Keratinocyte (primary cell): ENCODE results near the gene ATXN8OS. TPM values are rescaled to one million over a fixed set of nuclear protein-coding genes. Genes with fewer than 3 reads are reported as not detected.

ENCODE experiments used
- DNase-seq: peaks from one replicate; pipeline ENCODE4 v3.0.0-alpha.2; 2011; ENCODE audit warnings: low read depth, missing footprints, low spot score
- FAIRE-seq: peaks from 2 replicates; lab custom pipeline; 2011; peaks lifted over from hg19 to GRCh38; lab: Jason Lieb, UNC
- H2AFZ ChIP-seq: 2 replicates; pipeline ENCODE4 v1.6.0; 2012; ENCODE audit warnings: low read length, control low read depth, inconsistent platforms; ENCODE audit not compliant: control insufficient read depth
- H3K27ac ChIP-seq: 2 replicates; pipeline ENCODE4 v1.5.1; 2011; ENCODE audit warnings: low read length; ENCODE audit not compliant: control insufficient read depth, insufficient read depth
- H3K27me3 ChIP-seq: 3 replicates; pipeline ENCODE4 v1.6.0; 2011; ENCODE audit warnings: low read length; ENCODE audit not compliant: control insufficient read depth, insufficient read depth; ENCODE audit errors: extremely low read depth
- H3K36me3 ChIP-seq, 2 experiments: 2 replicates in 1 of 2; 3 replicates in 1 of 2; pipeline ENCODE4 v1.5.1; 2011; ENCODE audit warnings: low read length in 2 of 2, mild to moderate bottlenecking in 1 of 2; ENCODE audit not compliant: control insufficient read depth in 2 of 2, insufficient read depth in 2 of 2; ENCODE audit errors: extremely low read depth in 1 of 2
- H3K4me1 ChIP-seq: 3 replicates; pipeline ENCODE4 v1.5.1; 2011; ENCODE audit warnings: low read length; ENCODE audit not compliant: control insufficient read depth, insufficient read depth; ENCODE audit errors: extremely low read depth
- H3K4me2 ChIP-seq: 3 replicates; pipeline ENCODE4 v1.6.0; 2011; ENCODE audit warnings: low read depth, low read length; ENCODE audit not compliant: control insufficient read depth, insufficient read depth; ENCODE audit errors: extremely low read depth
- H3K4me3 ChIP-seq, 3 experiments: fragments of 200-600 bp in 1 of 3; sonication (generic) in 1 of 3; 2 replicates in 2 of 3; 3 replicates in 1 of 3; pipeline ENCODE4 v1.5.1; 2011 to 2016; ENCODE audit warnings: low read length in 3 of 3, mild to moderate bottlenecking in 3 of 3, control low read depth in 2 of 3, inconsistent platforms in 1 of 3, low read depth in 1 of 3, mixed read lengths in 1 of 3, mixed run types in 1 of 3, moderate library complexity in 1 of 3; ENCODE audit not compliant: control insufficient read depth in 2 of 3, insufficient read depth in 2 of 3; ENCODE audit errors: extremely low read depth in 1 of 3
- H3K79me2 ChIP-seq: 2 replicates; pipeline ENCODE4 v1.6.0; 2012; ENCODE audit warnings: low read length; ENCODE audit not compliant: control insufficient read depth, insufficient read depth
- H3K9ac ChIP-seq: 3 replicates; pipeline ENCODE4 v1.6.0; 2011; ENCODE audit warnings: low read length; ENCODE audit not compliant: control insufficient read depth, insufficient read depth; ENCODE audit errors: extremely low read depth
- H3K9me1 ChIP-seq: 3 replicates; pipeline ENCODE4 v1.6.0; 2011; ENCODE audit warnings: low read length; ENCODE audit not compliant: control insufficient read depth, insufficient read depth; ENCODE audit errors: extremely low read depth
- H3K9me3 ChIP-seq: 2 replicates; pipeline ENCODE4 v1.5.1; 2012; ENCODE audit warnings: low read depth, low read length; ENCODE audit not compliant: control insufficient read depth
- H4K20me1 ChIP-seq: 3 replicates; pipeline ENCODE4 v1.6.0; 2011; ENCODE audit warnings: low read length; ENCODE audit not compliant: control insufficient read depth, insufficient read depth; ENCODE audit errors: extremely low read depth
- EZH2 ChIP-seq: IDR thresholded peaks from one replicate; pipeline ENCODE4 v1.6.1; 2012; ENCODE audit warnings: inconsistent platforms, mild to moderate bottlenecking, low read length, moderate library complexity
- dilution Hi-C: fragments of 300-500 bp; cut with MboI; formaldehyde crosslinking; loops from one replicate; pipeline ENCODE4 v1.7.0; 2020; ENCODE audit warnings: low sequenced_read_pairs; ENCODE audit not compliant: extremely low pct_ligation_motif_present
- polyA minus RNA-seq, 3 experiments: library from RNA; depleted of rRNA, polyadenylated mRNA; stranded (reverse); fragments of >200 nt; gene quantifications; 1 replicate in 1 of 3; 2 replicates in 1 of 3; 3 replicates in 1 of 3; pipeline ENCODE4 v1.2.3, GENCODE V29; 2011
- polyA plus RNA-seq, 5 experiments: library from polyadenylated mRNA; depleted of rRNA in 3 of 5; stranded (reverse) in 3 of 5; stranded (forward) in 1 of 5; unstranded in 1 of 5; fragments of >200 nt; gene quantifications; 1 replicate in 1 of 5; 2 replicates in 3 of 5; 3 replicates in 1 of 5; pipeline versions ENCODE4 v1.2.1 to v1.2.3, GENCODE V29; 2011 to 2012; ENCODE audit warnings: missing spikeins in 2 of 5, low read depth in 1 of 5, low replicate concordance in 1 of 5
- TF ChIP-seq, protein P1 (sequence below), 3 experiments: IDR thresholded peaks in 1 of 3; conservative IDR thresholded peaks in 1 of 3; optimal IDR thresholded peaks in 1 of 3; 2 replicates in 2 of 3; 3 replicates in 1 of 3; pipeline versions ENCODE3 to v1.5.1; 2011; ENCODE audit warnings: low read length in 3 of 3, mild to moderate bottlenecking in 3 of 3, moderate library complexity in 2 of 3, control low read depth in 1 of 3, inconsistent platforms in 1 of 3; ENCODE audit not compliant: insufficient read depth in 2 of 3; ENCODE audit errors: extremely low read depth in 1 of 3

Gene ATXN8OS
- polyA plus RNA-seq (not detected in 3 replicates), polyA minus RNA-seq (not detected in 3 replicates)
- not detected for polyA plus RNA-seq (2011; ENCODE audit: low read depth)
- polyA plus RNA-seq (2011; cell fraction: cytosol; rRNA removed): not detected in 2 replicates
- not detected in 2 replicates for polyA plus RNA-seq (2011; cell fraction: nucleus; rRNA removed)
- not detected in 2 replicates for polyA plus RNA-seq (2012; ENCODE audit: low replicate concordance)
- polyA minus RNA-seq (2011; cell fraction: cytosol; rRNA and poly(A)+ RNA removed): not detected
- not detected in 2 replicates for polyA minus RNA-seq (2011; cell fraction: nucleus; rRNA and poly(A)+ RNA removed)

DNA sequence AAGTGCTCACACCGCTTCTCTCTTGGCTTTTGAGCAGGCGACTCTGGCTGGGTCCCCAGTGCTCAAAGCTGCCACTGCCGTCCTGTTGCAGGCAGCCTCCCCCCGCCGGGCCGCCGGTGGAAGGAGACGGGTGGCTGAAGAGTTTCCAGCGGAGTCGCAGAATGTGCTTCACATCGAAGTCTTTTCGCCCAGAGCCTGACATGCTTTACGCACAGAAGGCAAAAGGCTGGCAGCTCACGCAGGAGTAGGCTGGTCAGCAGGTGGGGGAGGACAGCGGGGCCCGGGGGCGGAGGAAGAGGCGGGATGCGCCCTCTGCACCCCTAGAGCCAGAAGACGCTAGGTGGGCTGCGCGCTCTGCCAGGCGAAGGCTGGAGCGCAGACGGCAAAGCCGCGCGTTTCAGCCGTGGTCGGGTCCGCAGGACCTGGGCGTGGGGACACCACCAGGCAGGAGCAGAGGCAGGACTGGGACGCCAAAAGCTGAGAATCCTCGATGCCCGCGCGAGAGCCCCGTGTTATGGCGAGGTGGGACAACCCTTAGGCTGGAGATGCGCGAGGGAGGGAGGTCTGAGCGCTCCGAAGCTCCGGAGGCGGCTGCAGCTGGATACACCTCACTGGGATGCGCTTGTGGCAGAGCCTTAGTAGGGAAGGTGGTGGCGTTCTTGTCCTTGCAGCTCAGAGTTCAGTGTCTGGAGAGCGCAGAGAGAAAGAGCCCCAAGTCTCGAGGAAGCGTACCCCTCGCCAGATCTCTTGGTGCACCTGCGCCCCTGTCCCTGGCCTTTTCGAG lies at the start of gene ATXN8OS:
Gene ATXN8OS (plus strand): TSS at position 329 of the 784 bp plus-strand sequence.
- no peaks in the 10 kb centered on the region for H3K4me1 ChIP-seq
- FAIRE-seq: no peak
- H3K27me3 ChIP-seq: no peaks in the 10 kb centered on the region
- DNase-seq: no peak
- no peak within 1 kb of the TSS for H3K27ac ChIP-seq
- no peaks in the 10 kb centered on the region for H3K79me2 ChIP-seq
- dilution Hi-C loops: no loop called here
- no peaks in the 10 kb centered on the region for H3K9me1 ChIP-seq
- no peak within 1 kb of the TSS for H3K9ac ChIP-seq
- H3K36me3 ChIP-seq: no peaks in the 10 kb centered on the region
- no peak within 1 kb of the TSS for H2AFZ ChIP-seq
- H3K4me3 ChIP-seq: no peak within 1 kb of the TSS
- no peaks in the 10 kb centered on the region for H3K9me3 ChIP-seq
- TF ChIP-seq EZH2: no peak
- TF ChIP-seq, protein P1, sequence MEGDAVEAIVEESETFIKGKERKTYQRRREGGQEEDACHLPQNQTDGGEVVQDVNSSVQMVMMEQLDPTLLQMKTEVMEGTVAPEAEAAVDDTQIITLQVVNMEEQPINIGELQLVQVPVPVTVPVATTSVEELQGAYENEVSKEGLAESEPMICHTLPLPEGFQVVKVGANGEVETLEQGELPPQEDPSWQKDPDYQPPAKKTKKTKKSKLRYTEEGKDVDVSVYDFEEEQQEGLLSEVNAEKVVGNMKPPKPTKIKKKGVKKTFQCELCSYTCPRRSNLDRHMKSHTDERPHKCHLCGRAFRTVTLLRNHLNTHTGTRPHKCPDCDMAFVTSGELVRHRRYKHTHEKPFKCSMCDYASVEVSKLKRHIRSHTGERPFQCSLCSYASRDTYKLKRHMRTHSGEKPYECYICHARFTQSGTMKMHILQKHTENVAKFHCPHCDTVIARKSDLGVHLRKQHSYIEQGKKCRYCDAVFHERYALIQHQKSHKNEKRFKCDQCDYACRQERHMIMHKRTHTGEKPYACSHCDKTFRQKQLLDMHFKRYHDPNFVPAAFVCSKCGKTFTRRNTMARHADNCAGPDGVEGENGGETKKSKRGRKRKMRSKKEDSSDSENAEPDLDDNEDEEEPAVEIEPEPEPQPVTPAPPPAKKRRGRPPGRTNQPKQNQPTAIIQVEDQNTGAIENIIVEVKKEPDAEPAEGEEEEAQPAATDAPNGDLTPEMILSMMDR (optimal IDR thresholded peaks at IDR 0.05 in 1 of 3, IDR thresholded peaks at IDR 0.05 in 1 of 3, conservative IDR thresholded peaks at IDR 0.05 in 1 of 3; ENCODE audit: extremely low read depth in 1 of 3, insufficient read depth in 2 of 3, low read length in 3 of 3): no peak
- no peaks in the 10 kb centered on the region for H4K20me1 ChIP-seq
- no peak within 1 kb of the TSS for H3K4me2 ChIP-seq

DNA sequence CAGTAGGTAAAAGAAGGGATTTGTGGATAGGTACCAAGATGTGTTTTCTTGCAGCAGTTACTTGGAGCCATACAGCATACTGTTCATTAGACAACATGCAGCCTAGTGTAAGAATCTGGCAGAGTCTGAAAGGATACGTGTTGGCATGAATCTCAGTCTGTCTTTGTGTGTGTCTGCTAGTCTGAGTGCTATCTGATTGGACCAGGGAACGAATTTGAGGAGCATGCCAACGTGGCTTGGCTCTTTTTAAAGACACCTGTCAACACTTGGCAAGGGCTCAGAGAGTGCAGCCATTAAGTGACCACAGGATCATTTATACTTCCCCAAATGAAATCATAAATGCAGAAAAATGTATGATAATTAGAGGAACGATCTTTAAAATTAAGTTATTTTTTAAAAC lies 27.6 kb upstream of the ATXN8OS start:
- no peak overlapping the region for H3K4me2 ChIP-seq
- no peaks in the 10 kb centered on the region for H4K20me1 ChIP-seq
- TF ChIP-seq, protein P1 (optimal IDR thresholded peaks at IDR 0.05 in 1 of 3, IDR thresholded peaks at IDR 0.05 in 1 of 3, conservative IDR thresholded peaks at IDR 0.05 in 1 of 3; ENCODE audit: extremely low read depth in 1 of 3, insufficient read depth in 2 of 3, low read length in 3 of 3): no peak
- TF ChIP-seq EZH2: no peak
- DNase-seq (no peak), FAIRE-seq (no peak)
- H3K9me3 ChIP-seq: no peaks in the 10 kb centered on the region
- no peaks in the 10 kb centered on the region for H3K36me3 ChIP-seq
- H3K4me1 ChIP-seq: no peaks in the 10 kb centered on the region
- no peak overlapping the region for H3K9ac ChIP-seq
- no peaks in the 10 kb centered on the region for H3K9me1 ChIP-seq
- dilution Hi-C loops: no loop called here
- H2AFZ ChIP-seq: no peak overlapping the region
- no peak overlapping the region for H3K4me3 ChIP-seq
- H3K27me3 ChIP-seq: no peaks in the 10 kb centered on the region
- no peaks in the 10 kb centered on the region for H3K79me2 ChIP-seq
- no peak overlapping the region for H3K27ac ChIP-seq
